SK-N-MC (cell line): ENCODE measurements around the gene XPC.
"Not testable (repeated sequence)": the region's sequence is repeated elsewhere in the genome, so short reads cannot be mapped to it uniquely, and the experiment has no call there.

Source experiments
- DNase-seq: peaks from one replicate; pipeline ENCODE4 v3.0.0-alpha.2; 2011; ENCODE audit warnings: low read depth, low spot score
- H3K27ac ChIP-seq: fragments of 200-600 bp; sonication (generic); 2 replicates; pipeline ENCODE4 v1.5.1; 2016; ENCODE audit warnings: mixed run types
- H3K36me3 ChIP-seq: fragments of 200-600 bp; sonication (generic); 2 replicates; pipeline ENCODE4 v1.6.1; 2017; ENCODE audit warnings: antibody characterized with exemption, low read length, mixed read lengths; ENCODE audit not compliant: insufficient read depth
- H3K4me3 ChIP-seq: fragments of 200-600 bp; sonication (generic); 2 replicates; pipeline ENCODE4 v1.5.1; 2016
- H3K9ac ChIP-seq: fragments of 200-600 bp; sonication (generic); 2 replicates; pipeline ENCODE4 v1.8.0; 2017; ENCODE audit warnings: mixed run types, mixed read lengths; ENCODE audit not compliant: insufficient read length
- H3K9me3 ChIP-seq: fragments of 200-600 bp; sonication (generic); 2 replicates; pipeline ENCODE4 v1.6.1; 2017; ENCODE audit warnings: low read depth, mild to moderate bottlenecking, antibody characterized with exemption, low read length, moderate library complexity, mixed read lengths
- EZH2 ChIP-seq: fragments of 200-600 bp; sonication (generic); IDR thresholded peaks from one replicate; pipeline ENCODE4 v1.6.1; 2017; ENCODE audit warnings: antibody characterized with exemption
- FOXP2 ChIP-seq: optimal IDR thresholded peaks from 2 replicates; pipeline ENCODE3; 2011; ENCODE audit warnings: mild to moderate bottlenecking, moderate library complexity; ENCODE audit not compliant: insufficient read depth; ENCODE audit errors: extremely low read length, control extremely low read depth
- POLR2AphosphoS5 ChIP-seq: IDR thresholded peaks from 2 replicates; pipeline ENCODE4 v1.6.1; 2012; ENCODE audit warnings: mild to moderate bottlenecking, low read depth, low read length, borderline replicate concordance

The XPC gene

DNA sequence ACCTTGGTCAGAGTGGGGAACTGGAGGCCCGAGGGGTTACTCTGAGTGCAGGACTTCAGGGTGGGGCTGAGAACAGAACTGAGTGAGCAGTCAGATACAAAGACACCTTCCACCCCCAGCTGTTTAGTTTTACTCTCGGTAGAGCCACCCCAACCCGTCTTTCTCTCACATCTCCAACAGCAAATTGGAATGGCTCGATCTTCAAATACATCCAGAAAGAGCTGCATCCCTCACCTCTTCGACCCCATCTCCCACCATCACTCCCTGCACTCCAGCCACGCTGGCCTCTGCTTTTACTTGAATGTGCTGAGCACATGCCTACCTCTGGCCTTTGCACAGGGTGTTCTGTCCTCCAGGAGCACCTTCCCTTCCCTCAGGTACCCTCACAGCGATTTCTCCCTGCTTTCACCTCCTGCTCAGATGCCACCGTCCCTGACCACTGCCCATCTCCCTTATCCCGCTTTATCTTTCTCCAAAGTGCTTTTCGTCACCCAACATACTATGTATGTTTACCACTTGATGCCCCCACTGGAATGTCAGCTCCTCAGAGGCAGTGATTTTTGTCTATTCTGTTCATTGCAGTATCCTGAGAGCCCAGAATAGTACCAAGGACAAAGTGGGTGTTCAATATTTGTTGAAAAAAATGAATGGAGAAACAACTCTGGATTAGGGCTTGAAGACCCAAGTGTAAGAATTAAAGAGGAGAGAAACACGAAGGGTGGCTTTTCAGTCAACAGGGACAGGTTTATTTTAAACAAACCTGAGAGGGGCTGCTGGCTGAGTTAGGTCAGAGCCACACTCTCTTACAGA, 58.1 kb downstream of the XPC start:
- Histone ChIP-seq H3K36me3 (peaks cover 5% of the 10 kb centered on the region; the same call in 1 of the 2 replicates), H3K27ac (no peak overlapping the region), H3K4me3 (no peak overlapping the region), H3K9ac (no peak overlapping the region), H3K9me3 (no peaks in the 10 kb centered on the region)
- DNase-seq, result no peak
- no peak for TF ChIP-seq POLR2AphosphoS5
- TF ChIP-seq FOXP2, result no peak
- no peak for TF ChIP-seq EZH2

GRCh38 chr3:14119651-14120050, 58.8 kb downstream of the XPC start:
- no peak overlapping the region for H3K9ac ChIP-seq
- H3K36me3 ChIP-seq, result peaks cover 9% of the 10 kb centered on the region; the same call in 1 of the 2 replicates
- H3K4me3 ChIP-seq, result no peak overlapping the region
- no peak for DNase-seq
- no peaks in the 10 kb centered on the region for H3K9me3 ChIP-seq
- TF ChIP-seq FOXP2 (no peak), EZH2 (no peak), POLR2AphosphoS5 (no peak)
- no peak overlapping the region for H3K27ac ChIP-seq

GRCh38 chr3:14118400-14119381, 59.7 kb downstream of the XPC start:
- no peak overlapping the region for H3K27ac ChIP-seq
- peak; percentile 14 for DNase-seq
- H3K9ac ChIP-seq, result no peak overlapping the region
- no peaks in the 10 kb centered on the region for H3K9me3 ChIP-seq
- no peak for TF ChIP-seq POLR2AphosphoS5
- TF ChIP-seq FOXP2, result peak; percentile 70
- H3K36me3 ChIP-seq, result peaks cover 9% of the 10 kb centered on the region; the same call in 1 of the 2 replicates
- H3K4me3 ChIP-seq, result no peak overlapping the region

DNA sequence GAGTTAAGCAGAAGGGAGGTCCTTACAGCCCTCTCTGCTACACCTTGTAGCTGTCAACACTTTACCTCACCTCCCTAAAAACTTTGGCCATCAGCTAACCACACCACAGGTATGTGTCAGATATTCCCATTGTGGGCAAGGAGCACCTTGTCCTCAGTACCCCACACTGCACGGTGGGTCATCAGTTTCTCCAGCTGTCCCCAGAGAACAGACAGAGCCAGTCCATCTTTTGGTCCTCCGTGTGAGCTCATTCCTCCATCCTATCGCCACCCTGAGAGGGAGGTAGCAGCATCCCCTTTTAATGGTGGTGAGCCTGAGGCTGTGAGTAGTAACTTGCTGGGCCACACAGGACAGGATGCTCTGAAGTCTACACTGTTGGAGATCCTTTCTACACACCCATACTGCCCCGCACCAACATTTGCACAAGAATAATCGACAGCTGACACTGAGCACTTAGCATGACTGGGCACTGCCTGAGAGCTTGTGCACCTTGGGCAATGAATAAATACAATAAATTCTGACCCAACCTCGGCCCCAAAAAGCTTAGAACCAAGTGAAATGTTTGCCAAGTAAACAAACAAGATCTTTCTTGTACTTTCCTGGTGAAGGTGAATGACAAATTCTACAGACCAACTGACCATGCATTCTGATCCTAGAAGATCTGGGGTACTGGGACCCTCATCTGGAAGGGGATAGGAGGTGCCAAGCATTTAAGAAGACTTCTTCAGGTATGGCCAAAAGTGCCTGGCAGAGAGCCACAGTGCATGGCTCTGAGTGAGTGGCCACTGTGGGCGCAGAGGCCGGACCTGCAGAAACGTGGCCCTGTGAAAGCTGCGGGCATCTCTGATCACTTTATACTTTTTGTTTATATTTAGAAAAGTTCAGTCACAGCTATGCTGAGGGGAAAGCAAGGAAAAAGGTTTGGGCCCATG, 60.7 kb downstream of the XPC start:
- Histone ChIP-seq H3K27ac (no peak overlapping the region), H3K4me3 (no peak overlapping the region), H3K9me3 (no peaks in the 10 kb centered on the region), H3K36me3 (peaks cover 9% of the 10 kb centered on the region; the same call in 1 of the 2 replicates), H3K9ac (no peak overlapping the region)
- DNase-seq, result no peak
- TF ChIP-seq EZH2 (no peak), FOXP2 (no peak), POLR2AphosphoS5 (no peak)

DNA sequence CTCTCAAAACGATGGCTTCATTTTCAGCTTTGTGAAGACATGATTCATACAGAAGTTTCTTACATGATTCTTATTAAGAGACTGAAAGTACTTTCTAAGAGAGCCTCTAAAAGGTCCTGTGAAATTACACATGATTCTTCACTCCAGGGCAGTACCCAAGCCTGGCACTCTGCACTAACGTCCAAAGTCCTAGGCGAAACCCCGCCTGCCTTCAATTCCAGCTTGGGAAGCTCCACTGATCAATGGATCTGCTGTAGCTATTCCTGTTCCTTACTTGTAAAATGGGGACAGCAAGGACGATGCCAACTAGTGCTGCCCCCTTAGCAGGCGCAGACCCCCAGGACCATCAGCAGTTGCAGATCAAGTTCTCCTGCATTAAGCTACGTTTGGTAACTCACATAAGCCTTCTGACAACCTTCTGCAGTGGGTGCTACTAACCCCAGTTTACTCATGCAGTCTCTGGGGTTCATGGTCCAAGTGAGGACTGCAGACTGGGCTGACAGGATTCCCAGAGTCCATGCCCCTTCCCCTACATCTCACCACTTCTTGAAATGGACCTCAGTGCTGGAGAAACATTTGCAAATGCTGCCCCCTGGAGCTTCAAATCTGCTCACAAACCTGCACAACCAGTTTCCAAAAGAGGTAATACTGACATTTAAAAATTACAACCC, 64.3 kb downstream of the XPC start:
- Histone ChIP-seq H3K9ac (no peak overlapping the region), H3K9me3 (no peaks in the 10 kb centered on the region), H3K36me3 (peaks cover 9% of the 10 kb centered on the region; the same call in 1 of the 2 replicates), H3K27ac (no peak overlapping the region), H3K4me3 (no peak overlapping the region)
- TF ChIP-seq POLR2AphosphoS5, result no peak
- no peak for TF ChIP-seq EZH2
- no peak for TF ChIP-seq FOXP2
- no peak for DNase-seq

DNA sequence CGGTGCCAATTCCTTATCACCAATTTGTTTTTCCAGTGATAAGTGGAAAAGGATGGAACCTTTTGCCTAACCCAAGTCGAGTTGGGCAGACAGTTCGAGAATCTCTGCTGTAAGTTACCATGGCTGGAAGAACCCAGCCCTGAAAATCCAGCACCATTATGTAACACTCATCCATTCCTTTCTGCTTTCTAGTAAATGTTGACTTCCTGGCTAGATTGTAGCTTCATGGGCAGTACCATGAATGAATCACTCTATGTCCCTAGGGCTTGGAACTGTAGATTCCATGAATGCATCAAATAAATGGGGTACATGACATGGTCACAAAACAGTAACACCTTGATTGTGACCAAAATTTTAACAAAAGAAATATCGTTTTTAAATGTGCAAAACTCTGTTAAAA, 67.7 kb downstream of the XPC start:
- no peak overlapping the region for H3K9ac ChIP-seq
- no peak overlapping the region for H3K4me3 ChIP-seq
- no peak overlapping the region for H3K27ac ChIP-seq
- no peak for DNase-seq
- peaks cover 8% of the 10 kb centered on the region; the same call in 1 of the 2 replicates for H3K36me3 ChIP-seq
- TF ChIP-seq EZH2, result no peak
- TF ChIP-seq FOXP2, result no peak
- TF ChIP-seq POLR2AphosphoS5, result no peak
- no peaks in the 10 kb centered on the region for H3K9me3 ChIP-seq

DNA sequence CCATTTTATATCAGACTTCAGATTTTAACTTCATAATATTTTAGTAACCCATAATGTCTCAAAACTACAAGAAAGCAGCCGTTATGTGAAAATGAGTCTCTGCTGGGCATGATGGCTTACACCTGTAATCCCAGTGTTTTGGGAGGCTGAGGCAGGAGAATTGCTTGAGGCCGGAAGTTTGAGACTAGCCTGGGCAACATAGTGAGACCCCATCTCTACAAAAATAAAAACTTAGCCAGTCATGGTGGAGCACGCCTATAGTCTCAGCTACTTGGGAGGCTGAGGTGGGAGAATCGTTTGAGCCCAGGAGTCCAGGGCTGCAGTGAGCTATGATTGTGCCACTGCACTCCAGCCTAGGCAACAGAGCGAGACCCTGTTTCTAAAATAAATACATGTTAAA, 68.6 kb downstream of the XPC start:
- not testable (repeated sequence) for H3K36me3 ChIP-seq, H3K9ac ChIP-seq, H3K4me3 ChIP-seq, H3K27ac ChIP-seq, DNase-seq, H3K9me3 ChIP-seq
